Neural cell (in vitro differentiated cells): ENCODE measurements around the gene RAB3C. TPM values are rescaled to one million over a fixed set of nuclear protein-coding genes. Genes with fewer than 3 reads are reported as not detected.

Experiments used
- H2AFZ ChIP-seq: fragments of 200-600, 300-800 bp; sonication (generic), shearing (Covaris generic); 2 replicates; pipeline ENCODE4 v1.6.0; 2014; ENCODE audit warnings: low read depth, mild to moderate bottlenecking, antibody characterized with exemption, low read length, moderate library complexity
- H3F3A ChIP-seq: fragments of 200-600 bp; shearing (Covaris generic); 2 replicates; pipeline ENCODE4 v1.6.1; 2016; ENCODE audit warnings: mild to moderate bottlenecking, moderate library complexity, mixed read lengths, antibody characterized with exemption, low read length; ENCODE audit not compliant: insufficient read depth, poor library complexity, severe bottlenecking
- H3K27ac ChIP-seq: fragments of 200-600, 300-800 bp; sonication (generic), shearing (Covaris generic); 2 replicates; pipeline ENCODE4 v1.5.1; 2014; ENCODE audit warnings: mild to moderate bottlenecking, low read length, moderate library complexity
- H3K27me3 ChIP-seq: fragments of 300-800, 200-600 bp; sonication (generic), shearing (Covaris generic); 2 replicates; pipeline ENCODE4 v1.6.0; 2014; ENCODE audit warnings: mild to moderate bottlenecking, low read depth, low read length, moderate library complexity; ENCODE audit not compliant: insufficient read depth
- H3K36me3 ChIP-seq: fragments of 300-800, 200-600 bp; sonication (generic), shearing (Covaris generic); 2 replicates; pipeline ENCODE4 v1.5.1; 2014; ENCODE audit warnings: mild to moderate bottlenecking, antibody characterized with exemption, low read length, moderate library complexity; ENCODE audit not compliant: insufficient read depth
- H3K4me2 ChIP-seq: fragments of 300-800, 200-600 bp; sonication (generic), shearing (Covaris generic); 2 replicates; pipeline ENCODE4 v1.6.0; 2014; ENCODE audit warnings: mild to moderate bottlenecking, low read length
- H3K4me3 ChIP-seq: fragments of 300-800, 200-600 bp; sonication (generic), shearing (Covaris generic); 2 replicates; pipeline ENCODE4 v1.5.1; 2014; ENCODE audit warnings: mild to moderate bottlenecking, low read length, moderate library complexity
- H3K79me2 ChIP-seq: fragments of 200-600 bp; shearing (Covaris generic); replicated peaks from 2 replicates; pipeline ENCODE4 v1.6.0; 2014; ENCODE audit warnings: mild to moderate bottlenecking, low read length, moderate library complexity; ENCODE audit not compliant: insufficient read depth
- H3K9ac ChIP-seq: fragments of 300-800, 200-600 bp; sonication (generic), shearing (Covaris generic); 2 replicates; pipeline ENCODE4 v1.6.1; 2016; ENCODE audit warnings: mild to moderate bottlenecking, low read length, mixed read lengths
- H3K9me2 ChIP-seq: fragments of 200-600 bp; shearing (Covaris generic); 2 replicates; pipeline ENCODE4 v1.6.1; 2016; ENCODE audit warnings: mild to moderate bottlenecking, low read length, mixed read lengths; ENCODE audit not compliant: insufficient read depth
- H3K9me3 ChIP-seq: fragments of 200-600, 300-800 bp; sonication (generic), shearing (Covaris generic); 2 replicates; pipeline ENCODE4 v1.6.1; 2016; ENCODE audit warnings: mild to moderate bottlenecking, mixed run types, low read length, moderate library complexity, mixed read lengths
- H4K20me1 ChIP-seq: fragments of 200-600 bp; shearing (Covaris generic); 2 replicates; pipeline ENCODE4 v1.6.1; 2016; ENCODE audit warnings: mild to moderate bottlenecking, mixed run types; ENCODE audit not compliant: insufficient read depth
- MXI1 ChIP-seq: fragments of 450-650 bp; conservative IDR thresholded peaks from 2 replicates; pipeline ENCODE4 v1.6.1; 2014; ENCODE audit warnings: antibody characterized with exemption, mild to moderate bottlenecking; ENCODE audit not compliant: poor library complexity, severe bottlenecking
- POLR2AphosphoS5 ChIP-seq: IDR thresholded peaks from 2 replicates; pipeline ENCODE4 v1.6.1; 2012
- RAD21 ChIP-seq: fragments of 450-650 bp; conservative IDR thresholded peaks from 2 replicates; pipeline ENCODE4 v1.6.1; 2014; ENCODE audit warnings: antibody characterized with exemption, mild to moderate bottlenecking, moderate library complexity
- REST ChIP-seq: IDR thresholded peaks from 2 replicates; pipeline ENCODE4 v1.6.1; 2012; ENCODE audit warnings: borderline replicate concordance
- SMC3 ChIP-seq: fragments of 450-650 bp; conservative IDR thresholded peaks from 2 replicates; pipeline ENCODE4 v1.6.1; 2014; ENCODE audit warnings: antibody characterized with exemption, mild to moderate bottlenecking, moderate library complexity; ENCODE audit not compliant: poor library complexity
- TAF1 ChIP-seq: IDR thresholded peaks from 2 replicates; pipeline ENCODE4 v1.6.1; 2012; ENCODE audit warnings: low read depth
- polyA plus RNA-seq: library from polyadenylated mRNA; depleted of rRNA; stranded (reverse); fragments of >200 nt; gene quantifications from 2 replicates; pipeline ENCODE4 v1.2.3, GENCODE V29; 2014

Gene RAB3C
- polyA plus RNA-seq, 1 donor from 2014 or later: 94.3 TPM

- H3F3A ChIP-seq: no peaks in the 10 kb centered on the region
- no peaks in the 10 kb centered on the region for H4K20me1 ChIP-seq
- H2AFZ ChIP-seq: no peak overlapping the region
- no peaks in the 10 kb centered on the region for H3K9me2 ChIP-seq
- H3K9ac ChIP-seq: no peak overlapping the region
- H3K27ac ChIP-seq: no peak overlapping the region
- H3K4me2 ChIP-seq: no peak overlapping the region
- H3K36me3 ChIP-seq: no peaks in the 10 kb centered on the region
- H3K79me2 ChIP-seq: peaks cover 13% of the 10 kb centered on the region
- no peak overlapping the region for H3K4me3 ChIP-seq
- H3K9me3 ChIP-seq: no peaks in the 10 kb centered on the region
- no peak for TF ChIP-seq SMC3
- H3K27me3 ChIP-seq: peaks cover 6% of the 10 kb centered on the region
These were observed 3.1 kb upstream of the RAB3C start for GRCh38 chr5:58579781-58580180.

DNA sequence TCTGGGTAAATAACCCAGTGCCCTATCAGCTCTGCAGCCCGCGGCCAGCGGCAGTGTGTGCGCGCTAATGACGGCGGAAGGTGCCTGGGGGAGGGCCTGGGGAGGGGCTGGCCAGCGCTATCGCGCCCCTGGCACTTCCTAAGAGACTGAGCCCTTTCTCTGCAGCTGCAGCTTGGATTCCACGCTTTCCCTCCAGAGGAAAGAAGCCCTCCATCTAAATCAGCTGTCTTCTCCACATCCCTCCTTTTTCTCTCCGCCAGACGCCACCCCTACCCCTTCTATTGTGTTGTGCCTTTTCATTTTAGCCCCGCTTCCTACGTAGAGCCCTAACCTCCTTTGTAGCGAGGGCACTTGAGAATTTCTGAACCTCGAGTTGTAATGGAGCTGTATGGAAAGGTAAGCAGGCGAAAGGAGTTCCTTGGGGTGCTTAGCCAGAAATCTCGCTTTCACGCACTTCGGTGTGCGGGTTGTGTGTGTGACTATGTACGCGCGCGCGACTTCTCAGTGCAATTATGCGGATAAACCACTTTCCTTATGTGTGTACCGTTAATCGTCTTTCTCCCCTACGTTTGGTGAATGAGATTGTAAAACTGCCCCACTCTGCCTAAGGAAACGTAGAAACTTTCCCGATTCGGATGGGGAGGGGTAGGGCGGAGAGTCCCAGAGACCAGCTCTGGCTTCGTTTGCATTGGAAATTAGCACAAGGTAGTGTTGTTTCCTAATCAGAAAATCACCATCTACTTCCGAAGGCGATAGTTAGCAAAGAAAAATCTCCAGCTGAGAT, 664 bp upstream of the RAB3C start:
- no peak for TF ChIP-seq POLR2AphosphoS5
- peak; percentile 30 for TF ChIP-seq SMC3
- peak overlapping the region; percentile 83 for H3K27ac ChIP-seq
- H3K9ac ChIP-seq: peak overlapping the region; percentile 78

GRCh38 chr5:58595952-58596351, 13.1 kb downstream of the RAB3C start:
- Histone ChIP-seq H3K4me2 (no peak overlapping the region), H3K4me3 (no peak overlapping the region), H3K27ac (no peak overlapping the region), H2AFZ (no peak overlapping the region), H3F3A (no peaks in the 10 kb centered on the region), H3K27me3 (no peaks in the 10 kb centered on the region), H3K79me2 (no peaks in the 10 kb centered on the region), H3K9me3 (no peaks in the 10 kb centered on the region), H3K9ac (no peak overlapping the region), H4K20me1 (no peaks in the 10 kb centered on the region), H3K36me3 (peaks cover 4% of the 10 kb centered on the region), H3K9me2 (no peaks in the 10 kb centered on the region)
- TF ChIP-seq RAD21: no peak
- no peak for TF ChIP-seq MXI1
- TF ChIP-seq REST: no peak
- no peak for TF ChIP-seq TAF1

More for the DNA sequence above, 664 bp upstream of the RAB3C start:
- Histone ChIP-seq H3K36me3 (no peaks in the 10 kb centered on the region), H4K20me1 (no peaks in the 10 kb centered on the region), H3K9me3 (no peaks in the 10 kb centered on the region), H3K9me2 (no peaks in the 10 kb centered on the region), H3K4me3 (peak overlapping the region; percentile 81), H3K4me2 (peak overlapping the region; percentile 87), H3F3A (no peaks in the 10 kb centered on the region), H2AFZ (peak overlapping the region; percentile 83), H3K79me2 (peaks cover 36% of the 10 kb centered on the region), H3K27me3 (peaks cover 6% of the 10 kb centered on the region)
